HG03521 (cell line): ENCODE results near the gene LTBP1.
"Not testable (repeated sequence)": the region's sequence is repeated elsewhere in the genome, so short reads cannot be mapped to it uniquely, and the experiment has no call there.

Source experiments
- ATAC-seq: cut with Tn5 transposase; IDR thresholded peaks from one replicate; pipeline ENCODE4 v1.9.1; 2021; ENCODE audit warnings: mild to moderate bottlenecking, moderate library complexity; ENCODE audit not compliant: unreplicated experiment

The LTBP1 gene

GRCh38 chr2:33365264-33365970 lies 418.7 kb downstream of the LTBP1 start:
- no peak for ATAC-seq

- ATAC-seq: no peak
Observed at GRCh38 chr2:33366473-33366872, 419.7 kb downstream of the LTBP1 start.

GRCh38 chr2:33368524-33368923 lies 421.8 kb downstream of the LTBP1 start:
- not testable (repeated sequence) for ATAC-seq

GRCh38 chr2:33369191-33369590 lies 422.4 kb downstream of the LTBP1 start:
- ATAC-seq: no peak

- ATAC-seq: no peak
Observed at GRCh38 chr2:33370636-33371265, 424.0 kb downstream of the LTBP1 start.

GRCh38 chr2:33371304-33372090 lies 424.7 kb downstream of the LTBP1 start:
- ATAC-seq: no peak

GRCh38 chr2:33372940-33373553 lies 426.3 kb downstream of the LTBP1 start:
- ATAC-seq: no peak

- no peak for ATAC-seq
Observed at GRCh38 chr2:33373986-33374385, 427.2 kb downstream of the LTBP1 start.

- ATAC-seq: no peak
Observed at GRCh38 chr2:33375054-33375453, 428.3 kb downstream of the LTBP1 start.

- no peak for ATAC-seq
Observed at GRCh38 chr2:33377048-33377447, 430.3 kb downstream of the LTBP1 start.

- no peak for ATAC-seq
Observed at GRCh38 chr2:33378556-33379210, 431.9 kb downstream of the LTBP1 start.

- no peak for ATAC-seq
Observed at GRCh38 chr2:33380001-33380609, 433.4 kb downstream of the LTBP1 start.

GRCh38 chr2:33380719-33381118 lies 434.0 kb downstream of the LTBP1 start:
- ATAC-seq: no peak

- ATAC-seq: no peak
Observed at GRCh38 chr2:33381301-33381858, 434.6 kb downstream of the LTBP1 start.

GRCh38 chr2:33383855-33384598 lies 437.3 kb downstream of the LTBP1 start:
- ATAC-seq: no peak

- ATAC-seq: no peak
Observed at GRCh38 chr2:33384599-33384961, 437.8 kb downstream of the LTBP1 start.

- no peak for ATAC-seq
Observed at GRCh38 chr2:33388996-33389395, 442.2 kb downstream of the LTBP1 start.

GRCh38 chr2:33389695-33390094 lies 442.9 kb downstream of the LTBP1 start:
- not testable (repeated sequence) for ATAC-seq

GRCh38 chr2:33391529-33392255 lies 444.9 kb downstream of the LTBP1 start:
- ATAC-seq: no peak
